Ishikawa (cell line): ENCODE measurements around the gene MTUS2.

ENCODE experiments used
- CEBPB ChIP-seq: IDR thresholded peaks from 2 replicates; pipeline ENCODE4 v1.6.1; 2012
- CREB1 ChIP-seq: IDR thresholded peaks from 2 replicates; pipeline ENCODE4 v1.6.1; 2012; ENCODE audit warnings: low read depth
- EGR1 ChIP-seq: IDR thresholded peaks from 2 replicates; pipeline ENCODE4 v1.6.1; 2012
- EP300 ChIP-seq: IDR thresholded peaks from 2 replicates; pipeline ENCODE4 v1.6.1; 2012; ENCODE audit warnings: borderline replicate concordance
- FOXM1 ChIP-seq: IDR thresholded peaks from 2 replicates; pipeline ENCODE4 v1.6.1; 2012; ENCODE audit warnings: low read depth, borderline replicate concordance
- MAX ChIP-seq: IDR thresholded peaks from 2 replicates; pipeline ENCODE4 v1.6.1; 2012
- NFIC ChIP-seq: IDR thresholded peaks from 2 replicates; pipeline ENCODE4 v1.6.1; 2012
- RAD21 ChIP-seq: IDR thresholded peaks from 2 replicates; pipeline ENCODE4 v1.6.1; 2012; ENCODE audit warnings: low read depth
- TAF1 ChIP-seq: IDR thresholded peaks from 2 replicates; pipeline ENCODE4 v1.6.1; 2012; ENCODE audit warnings: low read depth, mild to moderate bottlenecking
- TCF12 ChIP-seq: IDR thresholded peaks from 2 replicates; pipeline ENCODE4 v1.6.1; 2012; ENCODE audit warnings: low read depth
- TEAD4 ChIP-seq: IDR thresholded peaks from 2 replicates; pipeline ENCODE4 v1.6.1; 2012
- YY1 ChIP-seq: IDR thresholded peaks from 2 replicates; pipeline ENCODE4 v1.6.1; 2012; ENCODE audit warnings: low read depth
- ZBTB7A ChIP-seq: IDR thresholded peaks from 2 replicates; pipeline ENCODE4 v1.6.1; 2012; ENCODE audit warnings: low read depth
- TF ChIP-seq, protein P1 (sequence below): IDR thresholded peaks from 2 replicates; pipeline ENCODE4 v1.6.1; 2012
- TF ChIP-seq, protein P2 (sequence below): IDR thresholded peaks from 2 replicates; pipeline ENCODE4 v1.6.1; 2012; ENCODE audit warnings: low read depth, mild to moderate bottlenecking

MTUS2 gene

DNA sequence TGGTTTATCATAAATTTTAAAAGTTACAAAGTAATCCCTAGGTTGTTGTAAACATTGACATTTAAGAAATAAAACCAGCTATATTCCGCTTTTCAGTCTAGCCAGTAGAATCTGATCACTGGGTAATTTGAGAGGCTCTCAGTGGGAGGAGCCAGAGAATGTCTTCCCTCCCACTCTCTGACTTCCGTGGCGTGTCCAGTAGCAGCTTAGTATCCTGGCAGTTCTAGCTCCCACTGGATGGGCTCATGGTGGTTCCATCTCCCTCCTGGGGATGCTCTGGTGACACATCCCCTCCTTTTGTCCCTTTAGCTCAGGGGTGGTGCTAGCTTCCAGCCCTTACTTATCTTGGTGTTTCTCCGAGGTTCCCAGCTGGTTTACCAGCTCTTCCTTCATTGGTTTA, 34.5 kb downstream of the MTUS2 start:
- no peak for TF ChIP-seq TAF1
- no peak for TF ChIP-seq YY1
- no peak for TF ChIP-seq ZBTB7A
- TF ChIP-seq NFIC = no peak
- TF ChIP-seq, protein P1, sequence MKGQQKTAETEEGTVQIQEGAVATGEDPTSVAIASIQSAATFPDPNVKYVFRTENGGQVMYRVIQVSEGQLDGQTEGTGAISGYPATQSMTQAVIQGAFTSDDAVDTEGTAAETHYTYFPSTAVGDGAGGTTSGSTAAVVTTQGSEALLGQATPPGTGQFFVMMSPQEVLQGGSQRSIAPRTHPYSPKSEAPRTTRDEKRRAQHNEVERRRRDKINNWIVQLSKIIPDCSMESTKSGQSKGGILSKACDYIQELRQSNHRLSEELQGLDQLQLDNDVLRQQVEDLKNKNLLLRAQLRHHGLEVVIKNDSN = no peak
- TF ChIP-seq, protein P2, sequence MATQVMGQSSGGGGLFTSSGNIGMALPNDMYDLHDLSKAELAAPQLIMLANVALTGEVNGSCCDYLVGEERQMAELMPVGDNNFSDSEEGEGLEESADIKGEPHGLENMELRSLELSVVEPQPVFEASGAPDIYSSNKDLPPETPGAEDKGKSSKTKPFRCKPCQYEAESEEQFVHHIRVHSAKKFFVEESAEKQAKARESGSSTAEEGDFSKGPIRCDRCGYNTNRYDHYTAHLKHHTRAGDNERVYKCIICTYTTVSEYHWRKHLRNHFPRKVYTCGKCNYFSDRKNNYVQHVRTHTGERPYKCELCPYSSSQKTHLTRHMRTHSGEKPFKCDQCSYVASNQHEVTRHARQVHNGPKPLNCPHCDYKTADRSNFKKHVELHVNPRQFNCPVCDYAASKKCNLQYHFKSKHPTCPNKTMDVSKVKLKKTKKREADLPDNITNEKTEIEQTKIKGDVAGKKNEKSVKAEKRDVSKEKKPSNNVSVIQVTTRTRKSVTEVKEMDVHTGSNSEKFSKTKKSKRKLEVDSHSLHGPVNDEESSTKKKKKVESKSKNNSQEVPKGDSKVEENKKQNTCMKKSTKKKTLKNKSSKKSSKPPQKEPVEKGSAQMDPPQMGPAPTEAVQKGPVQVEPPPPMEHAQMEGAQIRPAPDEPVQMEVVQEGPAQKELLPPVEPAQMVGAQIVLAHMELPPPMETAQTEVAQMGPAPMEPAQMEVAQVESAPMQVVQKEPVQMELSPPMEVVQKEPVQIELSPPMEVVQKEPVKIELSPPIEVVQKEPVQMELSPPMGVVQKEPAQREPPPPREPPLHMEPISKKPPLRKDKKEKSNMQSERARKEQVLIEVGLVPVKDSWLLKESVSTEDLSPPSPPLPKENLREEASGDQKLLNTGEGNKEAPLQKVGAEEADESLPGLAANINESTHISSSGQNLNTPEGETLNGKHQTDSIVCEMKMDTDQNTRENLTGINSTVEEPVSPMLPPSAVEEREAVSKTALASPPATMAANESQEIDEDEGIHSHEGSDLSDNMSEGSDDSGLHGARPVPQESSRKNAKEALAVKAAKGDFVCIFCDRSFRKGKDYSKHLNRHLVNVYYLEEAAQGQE = no peak
- no peak for TF ChIP-seq RAD21
- TF ChIP-seq MAX = no peak
- no peak for TF ChIP-seq EP300
- no peak for TF ChIP-seq FOXM1
- no peak for TF ChIP-seq TEAD4
- TF ChIP-seq CEBPB = no peak
- no peak for TF ChIP-seq CREB1
- TF ChIP-seq TCF12 = no peak
- no peak for TF ChIP-seq EGR1

GRCh38 chr13:28856287-28856686, 36.1 kb downstream of the MTUS2 start:
- no peak for TF ChIP-seq CEBPB
- TF ChIP-seq MAX = no peak
- TF ChIP-seq CREB1 = no peak
- no peak for TF ChIP-seq RAD21
- no peak for TF ChIP-seq YY1
- no peak for TF ChIP-seq NFIC
- TF ChIP-seq ZBTB7A = no peak
- TF ChIP-seq, protein P1 = no peak
- no peak for TF ChIP-seq TEAD4
- no peak for TF ChIP-seq TAF1
- no peak for TF ChIP-seq EGR1
- TF ChIP-seq EP300 = no peak
- TF ChIP-seq FOXM1 = no peak
- TF ChIP-seq, protein P2 = no peak
- TF ChIP-seq TCF12 = no peak

DNA sequence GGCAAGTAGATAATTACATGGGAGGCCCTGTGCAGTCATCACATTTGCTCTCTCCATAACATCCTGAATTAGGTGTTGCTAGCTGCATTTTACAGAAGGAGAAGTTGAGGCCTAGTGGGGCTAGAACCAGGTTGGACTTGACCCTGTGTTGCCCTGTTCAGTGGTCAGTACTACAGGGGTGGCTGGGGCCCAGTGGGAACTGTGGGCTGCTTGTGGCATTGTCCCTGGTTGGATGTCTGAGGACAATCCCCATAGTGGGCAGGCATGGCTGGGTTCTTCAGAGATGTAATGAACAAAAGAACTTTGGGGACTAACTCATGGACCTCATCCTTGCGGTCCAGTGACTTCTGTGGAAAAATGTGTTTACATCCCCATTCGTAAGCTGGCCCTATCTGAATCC, 38.9 kb downstream of the MTUS2 start:
- TF ChIP-seq TAF1 (no peak), CEBPB (no peak), CREB1 (no peak), NFIC (no peak), YY1 (no peak), EP300 (no peak), RAD21 (no peak), TCF12 (no peak)
- TF ChIP-seq, protein P1 = no peak

DNA sequence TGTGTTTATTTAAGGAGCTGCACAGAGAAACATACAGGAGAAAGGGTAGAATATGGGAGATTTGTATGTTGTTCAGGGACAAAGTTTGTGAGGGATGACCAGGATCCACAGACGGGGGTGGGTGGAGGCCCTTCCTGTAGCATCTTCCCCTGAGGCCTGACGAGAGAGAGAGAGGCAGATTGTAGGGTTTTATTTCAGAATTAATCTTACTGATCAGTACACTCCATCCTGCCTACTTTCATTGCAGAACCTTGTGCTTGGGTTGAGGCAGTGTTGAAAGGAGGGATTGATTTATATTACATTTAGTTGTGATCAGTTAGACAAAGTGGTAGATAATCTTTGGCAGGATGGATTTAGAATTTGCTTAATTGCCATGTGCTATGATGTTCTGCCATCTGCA, 39.6 kb downstream of the MTUS2 start:
- TF ChIP-seq ZBTB7A (no peak), CREB1 (no peak), EGR1 (no peak), CEBPB (no peak)
- TF ChIP-seq, protein P1 = no peak

- no peak for TF ChIP-seq EP300
- no peak for TF ChIP-seq ZBTB7A
- TF ChIP-seq TCF12 = no peak
- no peak for TF ChIP-seq FOXM1
- no peak for TF ChIP-seq TAF1
- TF ChIP-seq NFIC = no peak
- no peak for TF ChIP-seq EGR1
Measured at GRCh38 chr13:28864544-28864943, 44.4 kb downstream of the MTUS2 start.
